MV-4-11 (cell line): Measurements from ENCODE around the gene CNRIP1.
A peak's percentile ranks its signal among the peaks of the same experiment; 100 is the strongest.
"Not testable (repeated sequence)": the region's sequence is repeated elsewhere in the genome, so short reads cannot be mapped to it uniquely, and the experiment has no call there.

Experiments used
- DNase-seq: peaks from one replicate; lab custom pipeline; 2025; lab: John Stamatoyannopoulos, UW

Gene CNRIP1

DNA sequence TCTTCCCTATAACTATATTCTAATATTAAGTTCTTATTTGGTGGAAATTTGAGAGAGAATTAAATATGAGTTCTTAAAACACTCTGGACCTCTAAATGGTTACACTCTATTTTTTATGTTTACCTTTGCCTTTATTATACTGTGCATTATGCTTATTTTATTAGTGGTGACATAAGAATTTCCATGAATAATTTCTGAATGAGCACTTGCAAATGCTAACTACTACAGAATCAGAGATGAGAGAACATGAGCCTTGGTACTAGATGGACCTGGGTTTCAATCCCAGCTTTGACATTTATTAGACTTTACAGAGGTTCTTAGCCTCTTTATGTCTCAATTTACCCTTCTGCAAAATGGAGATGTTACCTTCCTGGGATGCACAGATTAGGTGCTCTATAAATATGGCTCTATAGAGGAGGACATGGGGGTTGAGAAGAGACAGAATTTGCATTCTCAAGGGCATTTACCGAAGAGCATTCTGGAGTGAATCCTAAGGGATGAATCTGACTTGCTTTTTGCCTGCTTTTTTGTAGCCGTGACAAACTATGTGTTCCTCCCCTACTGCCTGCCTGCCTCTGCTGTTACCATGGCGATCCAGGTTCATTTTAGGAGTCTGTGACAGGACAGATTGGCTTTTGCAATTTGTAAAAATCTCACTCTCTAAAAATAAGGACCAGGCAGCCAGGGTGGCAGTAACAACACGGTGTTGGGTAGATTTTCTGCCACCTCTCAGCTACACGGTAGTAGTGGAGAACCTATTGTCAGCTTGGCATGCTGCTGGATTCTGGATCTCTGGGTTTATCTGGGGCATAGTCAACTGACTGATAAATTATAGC is 20.7 kb upstream of the CNRIP1 start:
- no peak for DNase-seq

- DNase-seq, result no peak
Observed at GRCh38 chr2:68336192-68336591, 16.4 kb upstream of the CNRIP1 start.

GRCh38 chr2:68333931-68334330 is 14.2 kb upstream of the CNRIP1 start:
- no peak for DNase-seq

GRCh38 chr2:68333009-68333408 is 13.3 kb upstream of the CNRIP1 start:
- no peak for DNase-seq

DNA sequence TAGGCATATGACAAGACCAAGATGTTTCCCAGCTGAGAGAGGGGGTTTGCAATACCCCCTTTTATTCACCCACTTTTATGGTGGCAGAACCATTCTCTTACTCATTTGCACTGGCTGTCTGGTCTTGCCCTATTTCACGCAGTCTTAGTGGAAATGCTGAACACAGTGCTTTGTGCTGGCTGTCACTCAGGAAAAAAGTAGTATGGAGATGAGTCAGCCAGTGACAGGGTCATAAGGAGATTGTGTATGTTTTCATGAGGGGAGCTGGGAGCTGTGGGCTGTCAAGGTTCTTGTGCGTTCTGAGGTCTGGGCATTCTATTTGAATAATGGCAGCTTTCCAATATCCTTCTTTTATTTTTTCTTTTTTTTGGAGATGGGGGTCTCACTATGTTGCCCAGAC is 10.9 kb upstream of the CNRIP1 start:
- no peak for DNase-seq

GRCh38 chr2:68328901-68329300 is 9.2 kb upstream of the CNRIP1 start:
- no peak for DNase-seq

- no peak for DNase-seq
Observed at GRCh38 chr2:68325056-68325455, 5.3 kb upstream of the CNRIP1 start.

DNA sequence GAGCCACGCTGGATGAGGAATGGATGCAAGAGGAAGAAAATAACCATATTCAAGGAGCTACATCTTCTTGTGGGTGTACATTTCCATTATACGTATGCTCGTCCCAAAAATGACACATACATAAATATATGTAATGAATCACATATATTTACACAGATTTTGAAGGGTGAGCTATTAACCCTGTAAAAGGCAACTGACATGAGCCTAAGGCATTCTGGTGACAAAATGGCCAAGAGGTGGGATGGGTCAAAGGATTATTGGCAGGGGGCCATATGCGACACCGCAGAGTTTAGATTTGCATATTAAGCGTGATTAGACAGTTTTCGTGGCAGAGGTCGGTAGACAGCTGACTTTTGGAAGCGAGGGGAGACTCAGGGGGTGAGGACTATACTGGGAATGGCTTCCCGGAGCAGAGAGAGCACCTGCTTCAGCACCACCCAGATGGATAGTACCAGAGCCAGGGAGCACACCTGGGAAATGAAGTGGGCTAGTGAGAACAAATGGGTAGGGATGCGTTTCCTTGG is 431 bp upstream of the CNRIP1 start:
- DNase-seq, result no peak

GRCh38 chr2:68318914-68319397 is 793 bp downstream of the CNRIP1 start:
- DNase-seq, result no peak

DNA sequence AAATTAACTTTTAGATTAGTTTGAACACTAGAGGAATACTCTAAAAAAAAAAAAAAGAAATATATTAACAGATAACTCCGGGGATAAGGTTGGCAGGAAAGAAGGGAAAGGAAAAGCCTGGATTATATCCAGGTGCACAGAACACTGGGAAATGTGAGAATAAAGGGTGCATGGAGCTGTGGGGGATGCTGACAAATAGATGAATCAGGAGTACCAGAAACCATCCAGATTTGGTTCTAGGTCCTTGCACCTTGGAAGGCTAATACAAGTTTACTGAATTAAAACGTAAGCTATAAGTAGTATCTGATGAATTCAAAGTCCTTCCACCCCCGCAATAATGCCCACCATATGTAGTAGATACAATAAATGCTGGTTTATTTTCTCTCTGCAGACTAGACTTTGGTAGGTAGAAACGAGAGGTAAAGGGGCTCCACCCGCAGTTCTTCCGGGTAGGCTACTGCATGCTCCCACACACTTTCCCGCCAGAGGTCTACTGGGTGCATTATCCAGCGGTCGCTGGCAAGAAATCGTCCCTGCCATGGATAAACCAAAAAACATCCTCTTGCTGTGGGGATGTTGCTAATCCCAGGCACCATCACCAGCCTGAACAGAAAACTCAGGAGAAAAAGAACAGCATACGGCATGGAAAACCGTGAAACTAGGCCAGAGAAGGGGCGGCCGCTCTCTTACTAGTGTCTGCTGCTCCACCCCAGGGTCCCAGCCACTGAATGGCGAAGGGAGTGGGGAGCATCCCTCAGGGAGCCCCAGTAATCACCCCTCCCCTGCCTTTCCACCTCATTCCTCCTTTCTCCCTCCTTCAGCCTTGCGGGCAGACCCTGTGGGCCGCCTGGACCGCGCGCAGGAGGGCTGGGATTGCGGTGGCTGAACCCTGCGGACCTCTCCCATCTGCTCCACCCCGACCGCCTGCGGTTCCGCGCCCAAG is 1.5 kb downstream of the CNRIP1 start:
- no peak for DNase-seq

DNA sequence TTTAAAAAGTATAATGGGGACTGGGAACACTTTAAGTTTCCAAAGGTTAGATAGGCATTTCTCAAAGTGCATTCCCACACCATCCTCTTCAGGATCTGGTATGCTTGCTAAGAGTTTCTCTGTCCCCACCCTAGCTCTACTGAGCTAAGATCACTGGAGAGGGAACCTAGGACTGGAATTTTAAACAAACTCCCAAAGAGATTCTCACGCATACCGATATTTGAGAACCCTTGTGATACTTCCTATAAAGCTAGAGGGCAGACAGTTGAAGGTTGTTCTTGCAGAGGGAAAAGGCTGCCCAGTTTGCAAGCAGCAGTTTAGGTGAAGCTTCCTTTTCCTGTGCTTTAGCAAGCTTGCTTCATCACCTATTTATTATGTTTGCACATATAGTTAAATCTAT is 3.6 kb downstream of the CNRIP1 start:
- DNase-seq, result no peak

DNA sequence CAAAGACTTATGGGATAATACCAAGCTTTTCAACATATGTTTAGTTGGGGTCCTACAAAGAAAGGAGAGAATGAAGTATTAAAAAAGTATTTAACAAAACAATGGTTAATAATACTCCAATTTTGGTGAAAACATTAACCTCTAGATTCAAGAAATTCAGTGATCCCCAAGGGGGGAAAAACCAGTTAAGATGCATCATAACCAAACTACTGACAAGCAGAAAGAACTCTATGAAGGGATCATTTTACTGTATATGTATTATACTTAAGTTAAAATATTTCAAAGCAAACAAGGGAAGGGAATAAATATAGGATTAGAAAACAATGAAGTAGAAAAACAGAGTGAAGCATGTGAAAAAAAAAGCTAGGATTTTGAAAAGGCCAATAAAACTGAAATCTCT is 8.7 kb downstream of the CNRIP1 start:
- no peak for DNase-seq

GRCh38 chr2:68309426-68309825 is 10.3 kb downstream of the CNRIP1 start:
- DNase-seq, result no peak

DNA sequence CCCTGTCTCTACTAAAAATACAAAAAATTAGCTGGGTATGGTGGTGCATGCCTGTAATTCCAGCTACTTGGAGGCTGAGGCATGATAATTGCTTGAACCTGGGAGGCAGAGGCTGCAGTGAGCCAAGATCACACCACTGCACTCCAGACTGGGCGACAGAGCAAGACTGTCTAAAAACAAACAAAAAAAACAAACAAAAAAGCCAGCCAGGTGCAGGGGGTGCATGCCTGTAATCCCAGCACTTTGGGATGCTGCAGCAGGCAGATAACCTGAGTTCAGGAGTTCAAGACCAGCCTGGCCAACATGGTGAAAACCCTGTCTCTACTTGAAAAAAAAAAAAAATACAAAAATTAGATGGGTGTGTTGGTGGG is 15.9 kb downstream of the CNRIP1 start:
- not testable (repeated sequence) for DNase-seq

- DNase-seq, result no peak
Observed at GRCh38 chr2:68303033-68303901, 16.5 kb downstream of the CNRIP1 start.

- DNase-seq, result no peak
Observed at GRCh38 chr2:68302281-68302875, 17.4 kb downstream of the CNRIP1 start.

DNA sequence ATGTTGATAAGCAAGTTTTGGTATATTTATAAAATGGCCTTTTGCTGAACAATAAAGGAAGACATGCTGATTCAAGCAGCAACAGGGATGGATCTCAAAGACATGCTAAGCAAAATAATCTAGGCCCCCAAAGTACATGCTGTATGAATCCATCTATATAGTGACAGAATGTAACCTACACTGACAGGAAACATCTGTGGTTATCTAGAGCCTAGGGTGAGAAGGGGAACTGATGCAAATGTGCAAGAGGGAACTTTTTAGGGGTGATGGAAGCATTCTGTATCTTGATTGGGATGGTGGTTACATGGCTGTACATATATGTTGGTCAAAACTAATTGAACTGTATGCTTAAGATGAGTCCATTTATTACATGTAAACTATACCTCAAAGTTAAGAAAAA is 24.2 kb downstream of the CNRIP1 start:
- peak; percentile 52 for DNase-seq

- DNase-seq, result no peak
Observed at GRCh38 chr2:68294913-68295312, 24.8 kb downstream of the CNRIP1 start.

- no peak for DNase-seq
Observed at GRCh38 chr2:68294187-68294586, 25.6 kb downstream of the CNRIP1 start.

DNA sequence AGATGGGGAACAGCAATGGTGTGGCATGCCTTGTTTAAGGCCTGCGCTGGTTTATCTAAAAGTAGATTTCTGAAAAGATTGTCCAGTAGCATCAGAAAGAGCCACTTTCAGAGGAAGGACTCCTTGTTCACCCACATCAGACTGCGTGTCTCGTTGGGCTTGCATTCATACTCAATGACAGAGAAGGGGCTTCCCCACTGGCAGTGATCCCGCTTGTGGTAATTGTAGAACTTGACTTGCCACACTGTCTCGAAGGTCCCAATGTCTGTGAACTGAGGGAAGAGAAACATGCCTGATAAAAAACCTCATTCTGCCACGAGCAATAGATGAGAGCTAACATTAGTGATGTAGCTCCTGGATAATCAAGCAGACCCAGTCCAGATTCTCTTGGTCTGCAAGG is 26.0 kb downstream of the CNRIP1 start:
- no peak for DNase-seq

GRCh38 chr2:68293024-68293423 is 26.7 kb downstream of the CNRIP1 start:
- DNase-seq, result no peak
